Stomach (tissue), 9 donors: Measurements from ENCODE around the gene BMP3. TPM values are rescaled to one million over a fixed set of nuclear protein-coding genes. Genes with fewer than 3 reads are reported as not detected.

Experiments used
- DNase-seq, 2 donors: peaks; one replicate each; pipeline versions ENCODE4 v3.0.0 to v3.0.0-alpha.2; 2013 to 2019
- H3K27ac ChIP-seq, 5 donors: fragments of 200-600 bp in 4 of 5; sonication (generic) in 4 of 5; one replicate each; pipeline ENCODE4 v1.5.1; 2013 to 2019; ENCODE audit warnings: mild to moderate bottlenecking in 1 of 5, moderate library complexity in 1 of 5
- H3K27me3 ChIP-seq, 3 donors: fragments of 200-600 bp; sonication (generic); one replicate each; pipeline ENCODE4 v1.5.1; 2017 to 2019; ENCODE audit warnings: mixed run types in 1 of 3
- H3K36me3 ChIP-seq, 4 donors: fragments of 200-600 bp; sonication (generic); 1 replicate in 3 of 4; 2 replicates in 1 of 4; pipeline ENCODE4 v1.5.1; 2016 to 2019
- H3K4me1 ChIP-seq, 4 donors: fragments of 200-600 bp; sonication (generic); one replicate each; pipeline ENCODE4 v1.5.1; 2016 to 2019
- H3K4me3 ChIP-seq, 4 donors: fragments of 200-600 bp; sonication (generic) in 3 of 4; one replicate each; pipeline ENCODE4 v1.5.1; 2016 to 2019; ENCODE audit warnings: mild to moderate bottlenecking in 1 of 4
- H3K9me3 ChIP-seq, 4 donors: fragments of 200-600 bp; sonication (generic); one replicate each; pipeline ENCODE4 v1.5.1; 2016 to 2019
- EP300 ChIP-seq: sonication (generic); formaldehyde crosslinking; IDR thresholded peaks from one replicate; pipeline ENCODE4 v1.6.1; 2017; ENCODE audit warnings: antibody characterized with exemption
- POLR2A ChIP-seq, 4 donors: fragments of 450-650 bp; IDR thresholded peaks; one replicate each; pipeline ENCODE4 v1.6.1; 2016; ENCODE audit warnings: antibody characterized with exemption in 4 of 4, control low read depth in 2 of 4, mild to moderate bottlenecking in 1 of 4, moderate library complexity in 1 of 4
- POLR2AphosphoS5 ChIP-seq, 3 donors: sonication (generic); formaldehyde crosslinking; IDR thresholded peaks; one replicate each; pipeline ENCODE4 v1.6.1; 2016; ENCODE audit warnings: antibody characterized with exemption in 3 of 3
- WGBS, 5 donors: extraction: QIAGEN DNeasy Blood & Tissue Kit in 3 of 5; methylation state at CpG; one replicate each; pipeline versions ENCODE4 v1.1.5 to v1.1.7; 2013 to 2018; 5-methylcytosine and 5-hydroxymethylcytosine counted together
- intact Hi-C: fragments of 100-400 bp; cut with DNase I; formaldehyde crosslinking; loops from one replicate; pipeline ENCODE4 v1.15.1; 2023; ENCODE audit warnings: low total_unique reads
- polyA plus RNA-seq, 3 donors: library from polyadenylated mRNA; stranded (reverse); fragments of 200-250 nt; gene quantifications; one replicate each; pipeline ENCODE4 v1.2.3, GENCODE V29; 2013
- total RNA-seq, 5 donors: library from RNA; depleted of rRNA; stranded (reverse); fragments of >200 nt; gene quantifications; one replicate each; pipeline versions ENCODE4 v1.1.0 to v1.2.3, GENCODE V29; 2014 to 2016
- TF ChIP-seq, protein P1 (sequence below), 7 experiments: fragments of 450-650 bp in 4 of 7; fragments of 200-600 bp in 3 of 7; sonication (generic) in 3 of 7; IDR thresholded peaks; one replicate each; pipeline ENCODE4 v1.5.1; 2016 to 2019; ENCODE audit warnings: antibody characterized with exemption in 7 of 7, control low read depth in 2 of 7, mild to moderate bottlenecking in 1 of 7
- donor health status: healthy with polysubstance abuse.
- donor health status: Bipolar disorder and iron deficiency.
- donor health status: healthy.

BMP3 gene
- total and polyA plus RNA-seq, 8 donors: 0.15 to 36.9 (median 2.3) TPM; not detected in 1

- DNase-seq: no peak
- TF ChIP-seq POLR2AphosphoS5 (IDR thresholded peaks at IDR 0.05): no peak
- no peak for TF ChIP-seq EP300
- no peaks in the 10 kb centered on the region for H3K36me3 ChIP-seq
- 65 to 82% (median 77%) methylated on average over 3 of the region's 3 CpGs for WGBS, 5 donors
- intact Hi-C loops: no loop called here
- H3K27ac ChIP-seq: no peak overlapping the region
- H3K27me3 ChIP-seq: no peaks in the 10 kb centered on the region
- H3K4me3 ChIP-seq: no peak overlapping the region
- no peaks in the 10 kb centered on the region for H3K9me3 ChIP-seq
- no peaks in the 10 kb centered on the region for H3K4me1 ChIP-seq
Observed at GRCh38 chr4:81085979-81086378, 55.5 kb downstream of the BMP3 start.

GRCh38 chr4:81093720-81094401 is 63.4 kb downstream of the BMP3 start:
- Histone ChIP-seq H3K36me3 (no peaks in the 10 kb centered on the region), H3K27ac (no peak overlapping the region), H3K9me3 (no peaks in the 10 kb centered on the region), H3K4me1 (no peaks in the 10 kb centered on the region), H3K27me3 (no peaks in the 10 kb centered on the region), H3K4me3 (no peak overlapping the region)
- WGBS, 5 donors: 26 to 40% (median 37%) methylated on average over 2 of the region's 2 CpGs
- no peak for DNase-seq
- TF ChIP-seq POLR2AphosphoS5 (IDR thresholded peaks at IDR 0.05) (no peak), POLR2A (IDR thresholded peaks at IDR 0.05) (no peak), EP300 (no peak)
- TF ChIP-seq, protein P1, sequence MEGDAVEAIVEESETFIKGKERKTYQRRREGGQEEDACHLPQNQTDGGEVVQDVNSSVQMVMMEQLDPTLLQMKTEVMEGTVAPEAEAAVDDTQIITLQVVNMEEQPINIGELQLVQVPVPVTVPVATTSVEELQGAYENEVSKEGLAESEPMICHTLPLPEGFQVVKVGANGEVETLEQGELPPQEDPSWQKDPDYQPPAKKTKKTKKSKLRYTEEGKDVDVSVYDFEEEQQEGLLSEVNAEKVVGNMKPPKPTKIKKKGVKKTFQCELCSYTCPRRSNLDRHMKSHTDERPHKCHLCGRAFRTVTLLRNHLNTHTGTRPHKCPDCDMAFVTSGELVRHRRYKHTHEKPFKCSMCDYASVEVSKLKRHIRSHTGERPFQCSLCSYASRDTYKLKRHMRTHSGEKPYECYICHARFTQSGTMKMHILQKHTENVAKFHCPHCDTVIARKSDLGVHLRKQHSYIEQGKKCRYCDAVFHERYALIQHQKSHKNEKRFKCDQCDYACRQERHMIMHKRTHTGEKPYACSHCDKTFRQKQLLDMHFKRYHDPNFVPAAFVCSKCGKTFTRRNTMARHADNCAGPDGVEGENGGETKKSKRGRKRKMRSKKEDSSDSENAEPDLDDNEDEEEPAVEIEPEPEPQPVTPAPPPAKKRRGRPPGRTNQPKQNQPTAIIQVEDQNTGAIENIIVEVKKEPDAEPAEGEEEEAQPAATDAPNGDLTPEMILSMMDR (IDR thresholded peaks at IDR 0.05): no peak
- intact Hi-C loops: no loop called here

- intact Hi-C loops: no loop called here
- DNase-seq: no peak
- H3K4me1 ChIP-seq: no peaks in the 10 kb centered on the region
- H3K36me3 ChIP-seq: no peaks in the 10 kb centered on the region
- no peak overlapping the region for H3K27ac ChIP-seq
- no peaks in the 10 kb centered on the region for H3K27me3 ChIP-seq
- no peak overlapping the region for H3K4me3 ChIP-seq
- no peak for TF ChIP-seq POLR2AphosphoS5 (IDR thresholded peaks at IDR 0.05)
- 65 to 82% (median 72%) methylated on average over 2 of the region's 2 CpGs for WGBS, 5 donors
- no peaks in the 10 kb centered on the region for H3K9me3 ChIP-seq
Observed at GRCh38 chr4:81095389-81095788, 64.9 kb downstream of the BMP3 start.

- Histone ChIP-seq H3K27ac (no peak overlapping the region), H3K4me3 (no peak overlapping the region), H3K9me3 (no peaks in the 10 kb centered on the region), H3K27me3 (no peaks in the 10 kb centered on the region), H3K36me3 (no peaks in the 10 kb centered on the region), H3K4me1 (no peaks in the 10 kb centered on the region)
- intact Hi-C loops: no loop called here
- no peak for DNase-seq
- WGBS, 5 donors: 81 to 93% (median 85%) methylated on average over 1 of the region's 1 CpG
- no peak for TF ChIP-seq POLR2A (IDR thresholded peaks at IDR 0.05)
- no peak for TF ChIP-seq EP300
- TF ChIP-seq, protein P1 (IDR thresholded peaks at IDR 0.05): no peak
- no peak for TF ChIP-seq POLR2AphosphoS5 (IDR thresholded peaks at IDR 0.05)
Observed at GRCh38 chr4:81096566-81096965, 66.1 kb downstream of the BMP3 start.

DNA sequence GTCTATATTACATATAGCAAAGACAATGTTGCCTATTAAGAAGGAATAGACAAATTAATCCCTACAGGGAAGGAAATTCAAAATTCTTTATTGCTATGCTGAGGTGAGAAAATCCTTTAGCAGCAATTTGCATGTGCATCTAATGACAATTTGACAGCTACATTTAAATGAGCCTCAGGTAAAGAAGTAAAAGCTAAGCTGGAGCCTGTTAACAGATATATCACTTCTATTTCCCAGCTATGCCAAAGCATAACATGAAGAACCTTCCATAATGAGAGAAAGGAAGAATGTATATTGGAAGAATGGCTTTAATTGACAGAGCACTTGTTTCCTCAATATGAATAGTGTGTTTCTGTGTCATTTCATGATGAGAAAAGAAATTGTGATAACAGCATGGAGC is 71.6 kb downstream of the BMP3 start:
- Histone ChIP-seq H3K4me3 (no peak overlapping the region), H3K4me1 (no peaks in the 10 kb centered on the region), H3K27ac (no peak overlapping the region), H3K36me3 (no peaks in the 10 kb centered on the region), H3K27me3 (no peaks in the 10 kb centered on the region), H3K9me3 (no peaks in the 10 kb centered on the region)
- DNase-seq: no peak
- intact Hi-C loops: no loop called here
- TF ChIP-seq, protein P1 (IDR thresholded peaks at IDR 0.05): no peak
- TF ChIP-seq POLR2A (IDR thresholded peaks at IDR 0.05) (no peak), POLR2AphosphoS5 (IDR thresholded peaks at IDR 0.05) (no peak), EP300 (no peak)
